NK-92 treated with Interleukin-12 subunit alpha and Interleukin-12 subunit beta, amount 100 ng/mL, for 24 hours (cell line): Measurements from ENCODE around the gene SCAMP4.
A peak's percentile ranks its signal among the peaks of the same experiment; 100 is the strongest.
"Not testable (repeated sequence)": the region's sequence is repeated elsewhere in the genome, so short reads cannot be mapped to it uniquely, and the experiment has no call there.

Source experiments
- DNase-seq: peaks from one replicate; lab custom pipeline; 2025; lab: John Stamatoyannopoulos, UW

The SCAMP4 gene

GRCh38 chr19:1882786-1883692 lies 22.2 kb upstream of the SCAMP4 start:
- DNase-seq: no peak

DNA sequence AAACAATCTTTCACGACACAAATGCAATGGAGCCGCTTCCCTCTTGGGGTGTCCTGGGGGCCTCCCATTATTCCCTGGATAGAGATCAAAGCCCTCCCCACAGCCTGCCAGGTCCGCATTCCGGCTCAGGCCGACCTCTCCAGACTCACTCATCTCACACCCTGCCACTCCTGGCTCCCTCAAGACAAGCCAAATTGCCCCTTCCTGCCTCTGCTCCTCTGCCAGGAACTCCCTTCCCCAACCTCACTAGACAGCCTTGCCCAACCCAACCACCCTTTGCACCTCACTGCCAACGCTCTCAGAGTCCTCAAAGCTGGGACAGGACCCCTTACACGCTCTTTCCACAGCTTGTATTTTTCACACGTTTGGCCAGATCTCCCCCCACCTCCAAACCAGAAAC lies 21.4 kb upstream of the SCAMP4 start:
- no peak for DNase-seq

GRCh38 chr19:1884291-1884718 lies 20.9 kb upstream of the SCAMP4 start:
- no peak for DNase-seq

- no peak for DNase-seq
Observed at GRCh38 chr19:1884719-1885334, 20.4 kb upstream of the SCAMP4 start.

- DNase-seq: peak; percentile 90
Observed at GRCh38 chr19:1885398-1886119, 19.6 kb upstream of the SCAMP4 start, which contains the start of gene ABHD17A. TSS of gene ABHD17A (minus strand) at chr19:1885496. CDS start at chr19:1881566, 3,930 bp downstream.

GRCh38 chr19:1886360-1886759 lies 18.8 kb upstream of the SCAMP4 start:
- not testable (repeated sequence) for DNase-seq

DNA sequence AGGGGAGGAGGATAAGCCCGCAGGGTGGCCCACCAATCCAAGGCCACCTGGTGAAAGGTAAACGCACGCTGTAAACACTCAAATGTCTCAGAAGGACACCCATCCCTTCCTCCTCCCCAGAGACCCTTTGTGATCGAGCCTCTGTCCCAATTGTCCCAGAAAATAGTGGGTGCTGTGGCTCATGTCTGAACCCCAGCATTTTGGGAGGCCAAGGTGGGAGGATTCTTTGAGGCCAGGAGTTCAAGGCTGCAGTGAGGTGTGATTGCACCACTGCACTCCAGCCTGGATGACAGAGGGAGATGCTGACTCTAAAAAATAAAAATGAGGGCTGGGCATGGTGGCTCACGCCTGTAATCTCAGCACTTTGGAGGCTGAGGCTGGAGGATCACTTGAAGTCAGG lies 16.8 kb upstream of the SCAMP4 start:
- no peak for DNase-seq

- DNase-seq: no peak
Observed at GRCh38 chr19:1889907-1890306, 15.3 kb upstream of the SCAMP4 start.

DNA sequence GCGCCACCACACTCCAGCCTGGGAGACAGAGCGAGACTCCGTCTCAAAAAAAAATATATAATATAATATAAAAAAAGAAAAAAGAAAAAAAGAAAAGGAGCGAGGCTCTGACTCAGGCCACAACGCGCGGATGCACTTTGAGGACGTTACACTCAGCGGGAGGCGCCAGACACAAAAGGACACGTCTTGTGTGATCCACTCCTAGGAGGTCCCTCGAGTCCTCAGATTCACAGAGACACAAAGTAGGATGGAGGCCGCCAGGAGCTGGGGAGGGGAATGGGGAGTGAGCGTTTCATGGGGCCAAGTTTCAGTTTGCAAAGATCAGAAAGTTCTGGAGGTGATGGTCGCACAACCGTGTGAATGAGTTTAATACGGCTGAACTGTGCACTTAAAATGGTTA lies 11.4 kb upstream of the SCAMP4 start:
- no peak for DNase-seq

DNA sequence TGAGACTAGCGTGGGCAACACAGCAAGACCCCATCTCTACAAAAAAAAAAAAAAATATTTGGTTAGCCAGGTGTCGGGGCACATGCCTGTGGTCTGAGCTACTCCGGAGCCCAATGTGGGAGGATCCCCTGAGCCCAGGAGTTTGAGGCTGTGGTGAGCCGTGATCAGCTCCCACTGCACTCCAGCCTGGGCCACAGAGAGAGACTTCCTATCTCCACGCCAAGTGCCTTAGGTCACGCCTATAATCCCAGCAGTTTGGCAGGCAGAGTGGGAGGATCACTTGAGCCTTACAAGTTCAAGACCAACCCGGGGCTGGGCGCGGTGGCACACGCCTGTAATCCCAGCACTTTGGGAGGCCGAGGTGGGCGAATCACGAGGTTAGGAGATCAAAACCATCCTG lies 8.7 kb upstream of the SCAMP4 start:
- no peak for DNase-seq

- no peak for DNase-seq
Observed at GRCh38 chr19:1901940-1902404, 3.2 kb upstream of the SCAMP4 start.

GRCh38 chr19:1902923-1903322 lies 2.3 kb upstream of the SCAMP4 start:
- DNase-seq: no peak

GRCh38 chr19:1904860-1905109 lies 414 bp upstream of the SCAMP4 start:
- no peak for DNase-seq

- DNase-seq: no peak
Observed at GRCh38 chr19:1905863-1906375, 720 bp downstream of the SCAMP4 start.

DNA sequence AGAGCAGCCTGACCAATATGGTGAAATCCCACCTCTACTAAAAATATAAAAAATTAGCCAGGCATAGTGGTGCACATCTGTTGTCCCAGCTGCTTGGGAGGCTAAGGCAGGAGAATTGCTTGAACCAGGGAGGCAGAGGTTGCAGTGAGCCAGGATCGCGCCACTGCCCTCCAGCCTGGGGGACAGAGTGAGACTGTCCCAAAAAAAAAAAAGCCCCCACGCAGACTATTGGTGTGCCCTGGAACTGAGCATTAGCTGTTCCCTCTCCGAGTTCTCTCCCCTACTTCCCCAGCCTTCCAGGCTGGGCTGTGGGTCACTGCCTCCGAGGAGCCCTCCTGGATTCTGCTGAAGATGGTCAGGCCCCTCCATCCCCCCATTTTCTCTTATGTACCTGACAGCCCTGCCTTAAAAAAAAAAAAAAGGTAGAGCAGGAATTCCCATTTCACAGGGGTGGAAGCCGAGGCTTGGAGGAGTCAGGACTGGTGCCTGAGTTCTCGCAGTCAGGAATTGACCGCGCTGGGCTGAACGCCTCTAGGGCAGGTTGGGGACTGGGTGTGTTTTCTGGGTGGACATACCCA lies 1.9 kb downstream of the SCAMP4 start:
- no peak for DNase-seq

DNA sequence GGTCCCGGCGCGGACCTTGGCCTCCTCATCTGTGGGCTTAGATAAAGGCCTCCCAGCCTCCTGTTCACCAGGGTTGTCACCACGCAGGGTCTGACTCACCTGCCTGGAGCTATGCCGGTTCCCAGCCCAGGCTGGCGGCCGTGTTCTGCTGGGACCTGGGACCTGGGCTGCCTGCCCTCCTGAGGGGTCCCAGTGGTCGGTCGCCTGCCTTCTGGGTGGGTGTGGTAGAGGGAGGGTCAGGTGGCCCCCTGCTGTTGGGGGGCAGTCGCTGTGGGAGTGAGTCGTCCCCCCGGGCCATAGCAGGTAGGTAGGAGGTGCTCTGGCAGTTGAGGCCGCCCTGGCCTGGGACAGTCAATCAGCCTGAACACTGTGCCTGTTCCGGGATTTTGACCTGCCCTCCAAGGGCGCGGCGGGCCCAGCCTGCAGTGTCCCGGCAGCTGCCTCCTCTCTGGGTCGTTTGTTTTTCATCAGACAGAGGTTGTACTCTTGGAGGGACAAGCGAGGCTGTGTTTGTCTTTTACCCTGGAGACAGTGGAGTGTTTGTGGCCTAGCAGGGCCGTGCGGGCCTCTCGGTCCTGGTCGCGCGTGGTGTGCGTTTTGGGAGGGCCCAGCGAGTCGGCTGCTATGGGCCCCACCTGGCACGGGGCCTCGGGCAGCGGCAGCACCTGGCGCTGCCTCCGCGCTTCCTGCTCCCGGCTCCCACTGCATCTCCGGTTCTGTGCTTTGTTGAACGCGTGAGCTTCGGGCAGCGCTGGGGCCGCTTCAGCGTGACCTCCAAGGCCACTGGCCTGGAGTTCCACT lies 2.6 kb downstream of the SCAMP4 start:
- no peak for DNase-seq

DNA sequence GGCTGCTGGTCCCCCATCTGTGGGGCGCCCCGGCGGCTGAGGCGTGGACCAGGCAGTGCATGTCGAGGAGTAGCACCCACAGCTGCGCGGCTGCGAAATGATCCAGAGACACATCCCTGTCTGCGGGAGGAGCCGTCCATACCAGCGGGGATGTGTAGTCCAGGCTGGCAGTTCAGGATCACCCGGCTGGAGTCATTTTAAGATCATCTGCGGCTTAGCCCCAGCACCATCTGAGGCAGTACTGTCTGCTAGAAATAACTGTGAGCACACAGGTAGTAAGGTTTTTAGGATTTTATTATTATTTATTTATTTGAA lies 3.1 kb downstream of the SCAMP4 start:
- no peak for DNase-seq

GRCh38 chr19:1909761-1910080 lies 4.5 kb downstream of the SCAMP4 start:
- no peak for DNase-seq

DNA sequence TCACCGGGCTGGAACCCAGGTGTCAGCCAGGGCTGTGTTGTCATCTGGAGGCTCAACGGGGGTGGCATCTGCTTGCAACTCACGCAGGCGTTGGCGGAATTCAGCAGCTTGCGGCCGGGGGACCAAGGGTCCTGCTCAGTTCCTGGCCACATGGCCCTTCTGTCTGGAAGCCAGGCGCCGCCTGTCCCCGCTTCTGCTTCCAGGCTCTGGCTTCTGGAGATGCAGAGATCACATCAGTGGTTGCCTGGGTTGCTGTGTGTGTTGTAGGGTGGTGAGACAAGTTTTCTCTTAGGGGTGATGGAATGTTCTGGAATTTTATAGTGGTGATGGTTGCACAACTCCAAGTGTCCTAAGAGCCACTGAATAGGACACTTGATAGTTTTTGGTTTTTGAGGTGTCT lies 5.0 kb downstream of the SCAMP4 start:
- no peak for DNase-seq

DNA sequence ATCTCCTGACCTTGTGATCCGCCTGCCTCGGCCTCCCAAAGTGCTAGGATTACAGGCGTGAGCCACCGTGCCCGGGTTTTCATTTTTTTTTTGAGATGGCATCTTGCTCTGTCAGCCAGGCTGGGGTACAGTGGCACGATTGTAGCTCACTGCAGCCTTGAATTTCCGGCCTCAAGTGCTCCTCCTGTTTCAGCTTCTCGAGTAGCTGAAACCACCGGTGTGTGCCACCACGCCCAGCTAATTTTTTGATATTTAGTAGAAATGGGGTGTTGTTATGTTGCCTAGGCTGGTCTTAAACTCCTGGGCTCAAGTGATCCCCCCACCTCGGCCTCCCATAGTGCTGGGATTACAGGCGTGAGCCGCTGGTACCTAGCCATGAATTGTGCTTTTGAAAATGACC lies 5.9 kb downstream of the SCAMP4 start:
- DNase-seq: no peak

GRCh38 chr19:1911995-1912394 lies 6.8 kb downstream of the SCAMP4 start:
- DNase-seq: no peak
